Vagina (tissue), 2 donors: Measurements from ENCODE around the gene HOXB3.

Experiments
- POLR2A ChIP-seq, 2 donors: fragments of 450-650 bp; IDR thresholded peaks; one replicate each; pipeline ENCODE4 v1.6.1; 2017; ENCODE audit warnings: antibody characterized with exemption in 2 of 2, mild to moderate bottlenecking in 2 of 2, moderate library complexity in 2 of 2
- POLR2AphosphoS5 ChIP-seq, 2 donors: sonication (generic); formaldehyde crosslinking; IDR thresholded peaks; one replicate each; pipeline ENCODE4 v1.9.0; 2017; ENCODE audit warnings: antibody characterized with exemption in 2 of 2, mild to moderate bottlenecking in 2 of 2, low read depth in 1 of 2; ENCODE audit not compliant: insufficient read depth in 1 of 2
- TF ChIP-seq, protein P1 (sequence below), 3 experiments: fragments of 450-650 bp in 2 of 3; fragments of 200-600 bp in 1 of 3; sonication (generic) in 1 of 3; IDR thresholded peaks; one replicate each; pipeline ENCODE4 v1.5.1; 2017 to 2019; ENCODE audit warnings: antibody characterized with exemption in 3 of 3, mild to moderate bottlenecking in 2 of 3, moderate library complexity in 2 of 3

DNA sequence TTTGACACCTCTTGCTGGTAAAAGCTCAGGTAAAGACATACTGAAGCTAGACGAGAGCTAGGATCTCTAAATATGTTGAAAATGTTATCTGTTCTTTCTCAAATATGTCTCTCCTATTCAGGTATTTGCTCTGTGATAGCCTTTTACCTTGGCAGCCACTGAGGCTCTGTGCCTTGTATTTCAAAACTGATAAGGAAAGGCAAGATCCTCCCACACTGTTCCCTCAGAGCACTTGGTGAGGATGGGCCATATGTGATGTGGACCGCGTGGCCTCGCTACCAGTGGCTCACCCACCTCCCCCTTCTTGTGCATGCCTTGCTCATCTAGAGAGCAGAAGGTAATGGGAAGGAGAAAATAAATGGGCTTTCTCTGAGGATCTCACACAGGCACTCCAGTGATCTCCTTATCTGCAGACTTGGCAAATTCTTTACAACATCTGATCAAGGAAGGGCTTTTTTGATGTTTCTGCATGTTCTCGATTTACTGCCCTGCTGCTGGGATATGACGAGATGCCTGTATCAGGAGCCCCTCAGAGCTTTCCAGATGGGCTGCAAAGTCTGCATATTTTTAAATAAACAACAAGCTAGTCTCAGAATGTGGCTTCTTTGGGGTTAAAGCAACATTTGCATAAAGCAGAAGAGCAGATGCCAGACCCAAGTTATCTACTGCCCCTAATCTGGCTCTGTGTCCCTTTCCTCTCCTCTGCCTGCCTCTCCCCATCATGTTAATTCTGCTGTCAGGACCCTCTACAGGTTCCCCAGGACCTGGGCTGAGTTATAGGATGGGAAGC, 76.2 kb downstream of the HOXB3 start:
- TF ChIP-seq, protein P1, sequence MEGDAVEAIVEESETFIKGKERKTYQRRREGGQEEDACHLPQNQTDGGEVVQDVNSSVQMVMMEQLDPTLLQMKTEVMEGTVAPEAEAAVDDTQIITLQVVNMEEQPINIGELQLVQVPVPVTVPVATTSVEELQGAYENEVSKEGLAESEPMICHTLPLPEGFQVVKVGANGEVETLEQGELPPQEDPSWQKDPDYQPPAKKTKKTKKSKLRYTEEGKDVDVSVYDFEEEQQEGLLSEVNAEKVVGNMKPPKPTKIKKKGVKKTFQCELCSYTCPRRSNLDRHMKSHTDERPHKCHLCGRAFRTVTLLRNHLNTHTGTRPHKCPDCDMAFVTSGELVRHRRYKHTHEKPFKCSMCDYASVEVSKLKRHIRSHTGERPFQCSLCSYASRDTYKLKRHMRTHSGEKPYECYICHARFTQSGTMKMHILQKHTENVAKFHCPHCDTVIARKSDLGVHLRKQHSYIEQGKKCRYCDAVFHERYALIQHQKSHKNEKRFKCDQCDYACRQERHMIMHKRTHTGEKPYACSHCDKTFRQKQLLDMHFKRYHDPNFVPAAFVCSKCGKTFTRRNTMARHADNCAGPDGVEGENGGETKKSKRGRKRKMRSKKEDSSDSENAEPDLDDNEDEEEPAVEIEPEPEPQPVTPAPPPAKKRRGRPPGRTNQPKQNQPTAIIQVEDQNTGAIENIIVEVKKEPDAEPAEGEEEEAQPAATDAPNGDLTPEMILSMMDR (IDR thresholded peaks at IDR 0.05), result no peak
- TF ChIP-seq POLR2AphosphoS5 (IDR thresholded peaks at IDR 0.05; ENCODE audit: insufficient read depth in 1 of 2, low read depth in 1 of 2) (no peak), POLR2A (IDR thresholded peaks at IDR 0.05) (no peak)
